Esophagus muscularis mucosa (tissue), 4 donors: ENCODE data around the gene CYSLTR2.

Source experiments
- CTCF ChIP-seq, 3 experiments: fragments of 200-600 bp in 2 of 3; fragments of 450-650 bp in 1 of 3; sonication (generic) in 2 of 3; IDR thresholded peaks; one replicate each; pipeline ENCODE4 v1.5.1; 2017 to 2019; ENCODE audit warnings: antibody characterized with exemption in 3 of 3, mild to moderate bottlenecking in 2 of 3, moderate library complexity in 1 of 3
- EP300 ChIP-seq: sonication (generic); formaldehyde crosslinking; IDR thresholded peaks from one replicate; pipeline ENCODE4 v1.6.1; 2017; ENCODE audit warnings: antibody characterized with exemption
- POLR2A ChIP-seq: fragments of 450-650 bp; IDR thresholded peaks from one replicate; pipeline ENCODE4 v1.6.1; 2017; ENCODE audit warnings: antibody characterized with exemption, moderate library complexity, mild to moderate bottlenecking, low read depth
- POLR2AphosphoS5 ChIP-seq, 2 donors: sonication (generic); formaldehyde crosslinking; IDR thresholded peaks; one replicate each; pipeline ENCODE4 v1.6.1; 2017; ENCODE audit warnings: antibody characterized with exemption in 2 of 2

GRCh38 chr13:48629277-48629676 is 24.5 kb upstream of the CYSLTR2 start:
- no peak for TF ChIP-seq POLR2A
- TF ChIP-seq POLR2AphosphoS5 (IDR thresholded peaks at IDR 0.05) = no peak
- no peak for TF ChIP-seq CTCF (IDR thresholded peaks at IDR 0.05)
- TF ChIP-seq EP300 = no peak
